GM12865 (cell line): Measurements from ENCODE around the gene MSH3.

Experiments
- DNase-seq: peaks from one replicate; pipeline ENCODE4 v3.0.0; 2010; ENCODE audit warnings: low read depth
- H3K4me3 ChIP-seq: 2 replicates; pipeline ENCODE4 v1.5.1; 2011; ENCODE audit warnings: mild to moderate bottlenecking, low read depth, low read length, control low read depth
- TF ChIP-seq, protein P1 (sequence below): IDR thresholded peaks from 2 replicates; pipeline ENCODE4 v1.5.1; 2011; ENCODE audit warnings: low read length, control low read depth, low read depth, inconsistent platforms; ENCODE audit not compliant: insufficient read depth; ENCODE audit errors: missing control alignments

MSH3 gene

DNA sequence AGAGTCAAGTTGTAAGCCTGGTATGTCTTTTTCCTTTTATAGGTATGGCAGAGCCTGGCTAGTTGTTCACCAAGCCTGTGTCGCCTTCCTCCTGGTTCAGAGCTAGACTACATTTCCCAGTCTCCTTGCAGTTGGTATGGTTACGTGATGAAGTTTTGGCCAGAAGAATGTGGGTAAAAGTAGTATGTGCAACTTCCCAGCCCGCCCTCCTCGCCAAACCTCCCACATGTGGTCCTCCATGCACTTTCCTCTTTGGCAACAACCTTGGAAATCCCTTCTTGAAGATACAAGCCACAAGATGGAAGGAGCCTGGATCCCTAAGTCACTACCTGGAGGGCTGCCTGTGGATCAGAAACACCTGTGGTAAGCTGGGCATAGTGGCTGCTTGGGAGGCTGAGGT, 36.0 kb upstream of the MSH3 start:
- no peak overlapping the region for H3K4me3 ChIP-seq
- DNase-seq = no peak
- TF ChIP-seq, protein P1, sequence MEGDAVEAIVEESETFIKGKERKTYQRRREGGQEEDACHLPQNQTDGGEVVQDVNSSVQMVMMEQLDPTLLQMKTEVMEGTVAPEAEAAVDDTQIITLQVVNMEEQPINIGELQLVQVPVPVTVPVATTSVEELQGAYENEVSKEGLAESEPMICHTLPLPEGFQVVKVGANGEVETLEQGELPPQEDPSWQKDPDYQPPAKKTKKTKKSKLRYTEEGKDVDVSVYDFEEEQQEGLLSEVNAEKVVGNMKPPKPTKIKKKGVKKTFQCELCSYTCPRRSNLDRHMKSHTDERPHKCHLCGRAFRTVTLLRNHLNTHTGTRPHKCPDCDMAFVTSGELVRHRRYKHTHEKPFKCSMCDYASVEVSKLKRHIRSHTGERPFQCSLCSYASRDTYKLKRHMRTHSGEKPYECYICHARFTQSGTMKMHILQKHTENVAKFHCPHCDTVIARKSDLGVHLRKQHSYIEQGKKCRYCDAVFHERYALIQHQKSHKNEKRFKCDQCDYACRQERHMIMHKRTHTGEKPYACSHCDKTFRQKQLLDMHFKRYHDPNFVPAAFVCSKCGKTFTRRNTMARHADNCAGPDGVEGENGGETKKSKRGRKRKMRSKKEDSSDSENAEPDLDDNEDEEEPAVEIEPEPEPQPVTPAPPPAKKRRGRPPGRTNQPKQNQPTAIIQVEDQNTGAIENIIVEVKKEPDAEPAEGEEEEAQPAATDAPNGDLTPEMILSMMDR = no peak

DNA sequence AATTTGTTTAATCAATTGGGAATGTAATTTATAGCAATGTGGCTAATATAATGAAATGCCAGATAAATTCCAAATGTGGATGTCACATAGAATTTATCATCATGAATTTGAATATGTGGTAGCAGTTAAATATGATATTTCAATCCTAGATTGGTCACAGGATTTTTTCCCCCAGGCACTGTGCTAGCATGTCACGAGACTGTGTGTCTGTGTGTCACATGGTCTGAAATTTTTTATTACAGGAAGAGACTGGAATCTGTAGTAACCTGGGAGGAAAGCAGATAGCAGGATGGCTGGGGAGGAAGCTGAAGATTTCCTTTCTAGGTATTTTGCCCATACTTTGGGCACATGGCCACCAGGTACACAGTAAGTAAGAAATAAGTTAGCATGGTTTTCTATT, 35.4 kb upstream of the MSH3 start:
- TF ChIP-seq, protein P1 = no peak
- H3K4me3 ChIP-seq = no peak overlapping the region
- no peak for DNase-seq

DNA sequence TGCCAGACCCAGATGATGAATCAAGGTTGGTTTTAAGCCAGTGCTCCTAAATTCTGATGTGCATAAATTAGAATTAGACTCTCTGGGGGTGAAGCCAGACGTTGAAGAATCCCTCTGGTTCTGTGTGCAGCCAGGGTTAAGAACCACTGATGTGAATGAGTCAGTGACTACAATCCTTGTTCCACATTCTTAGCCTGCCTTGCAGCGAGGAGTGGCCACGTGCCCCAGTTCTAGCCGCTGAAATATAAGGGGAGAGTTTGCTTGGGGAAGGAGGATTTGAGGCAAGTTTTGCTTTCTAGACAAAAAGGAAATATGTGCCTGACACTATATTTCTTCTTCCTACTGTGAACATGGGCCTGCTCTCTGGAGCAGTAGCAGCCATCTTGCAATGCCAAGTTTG, 34.2 kb upstream of the MSH3 start:
- H3K4me3 ChIP-seq = no peak overlapping the region
- DNase-seq = no peak

DNA sequence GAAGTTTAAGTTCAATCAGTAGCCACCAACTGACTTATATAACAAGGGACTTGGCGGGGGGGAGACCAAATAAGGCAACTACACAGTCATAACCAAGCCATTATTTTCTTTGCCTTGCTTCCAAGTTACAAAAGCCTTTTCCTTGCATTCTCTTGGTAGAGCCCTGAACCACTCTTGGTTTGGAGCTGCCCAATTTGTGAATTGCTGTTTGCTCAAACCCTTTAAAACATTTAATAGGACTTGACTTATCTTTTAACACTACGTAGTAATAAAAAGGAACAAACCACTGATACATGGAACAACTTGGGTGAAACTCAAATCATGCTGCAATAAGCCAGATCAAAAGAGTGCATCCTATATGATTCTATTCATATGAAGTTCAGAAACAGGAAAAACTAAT, 31.7 kb upstream of the MSH3 start:
- H3K4me3 ChIP-seq = no peak overlapping the region
- DNase-seq = no peak
- TF ChIP-seq, protein P1 = no peak

More for the DNA sequence above, 34.2 kb upstream of the MSH3 start:
- TF ChIP-seq, protein P1 = no peak

DNA sequence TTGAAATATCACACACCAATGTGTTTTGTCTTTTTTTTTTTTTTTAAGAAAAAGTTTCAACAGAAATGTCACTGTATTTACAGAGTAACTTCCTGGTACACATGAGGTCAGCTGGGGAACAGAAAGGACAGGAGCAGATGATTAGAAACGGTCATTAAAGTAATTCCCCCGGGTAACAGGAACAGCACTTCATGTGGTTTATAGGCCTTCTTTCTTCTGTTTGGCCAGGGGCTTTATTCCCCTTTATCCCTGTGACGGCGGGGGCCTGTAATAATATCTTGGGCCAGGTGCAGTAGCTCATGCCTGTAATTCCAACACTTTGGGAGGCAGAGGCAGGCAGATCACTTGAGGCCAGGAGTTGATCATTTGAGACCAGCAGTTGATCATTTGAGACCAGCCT, 30.5 kb upstream of the MSH3 start:
- H3K4me3 ChIP-seq = no peak overlapping the region
- TF ChIP-seq, protein P1 = no peak
- no peak for DNase-seq

DNA sequence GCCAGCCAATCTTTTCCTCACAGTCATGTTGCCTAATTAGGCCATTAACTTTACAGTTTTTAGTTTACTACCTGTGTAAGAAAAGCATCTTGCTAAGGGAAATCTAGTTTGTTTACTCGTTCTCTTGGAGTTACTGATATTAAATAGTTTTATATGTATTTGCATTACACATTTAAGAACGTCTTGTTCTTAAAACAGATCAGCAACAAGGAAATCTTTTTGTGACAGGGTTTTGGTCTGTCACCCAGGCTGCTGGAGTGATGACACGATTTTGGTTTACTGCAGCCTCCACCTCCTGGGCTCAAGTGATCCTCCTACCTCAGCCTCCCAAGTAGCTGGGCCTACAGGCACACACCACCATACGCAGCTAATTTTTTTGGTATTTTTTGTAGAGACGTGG, 29.2 kb upstream of the MSH3 start:
- TF ChIP-seq, protein P1 = no peak
- no peak overlapping the region for H3K4me3 ChIP-seq
- no peak for DNase-seq

DNA sequence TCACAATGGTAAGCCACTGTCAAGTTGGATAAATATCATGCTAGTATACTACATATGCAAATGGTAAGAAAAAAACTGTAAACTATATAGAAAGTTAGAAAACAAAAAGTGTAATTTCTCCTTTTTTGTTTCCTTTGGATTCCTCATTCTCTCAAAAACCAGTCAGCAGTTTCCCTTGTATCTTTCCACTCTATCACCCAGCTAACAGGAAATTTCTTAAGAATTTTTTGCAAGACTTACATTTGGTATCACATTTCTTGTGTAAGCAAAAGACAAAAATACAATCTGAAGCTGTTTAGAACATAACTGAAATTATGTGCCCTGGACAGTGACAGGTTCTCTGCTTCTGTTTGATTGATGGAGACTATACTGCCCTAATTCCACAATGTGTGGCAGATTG, 25.2 kb upstream of the MSH3 start:
- no peak overlapping the region for H3K4me3 ChIP-seq
- TF ChIP-seq, protein P1 = no peak
- no peak for DNase-seq
